Stimulated activated CD4-positive, alpha-beta T cell treated with anti-CD3 and anti-CD28 coated beads, Interleukin-2, amount 100 ng/mL, for 24 hours (primary cell): ENCODE results near the gene ACOT7.

Experiments
- DNase-seq, 2 donors: peaks; one replicate each; pipeline ENCODE4 v3.0.0-alpha.2; 2020

ACOT7 gene

GRCh38 chr1:6279613-6280383 lies 113.8 kb downstream of the ACOT7 start:
- no peak for DNase-seq

- DNase-seq, result no peak
These were observed 114.5 kb downstream of the ACOT7 start for GRCh38 chr1:6279066-6279465.

- DNase-seq, result no peak
These were observed 115.3 kb downstream of the ACOT7 start for GRCh38 chr1:6278263-6278662.

- DNase-seq, result no peak
These were observed 116.6 kb downstream of the ACOT7 start for GRCh38 chr1:6276811-6277555.

- no peak for DNase-seq
These were observed 117.5 kb downstream of the ACOT7 start for GRCh38 chr1:6275826-6276782.

GRCh38 chr1:6274622-6275139 lies 118.9 kb downstream of the ACOT7 start:
- no peak for DNase-seq

- DNase-seq, result no peak
These were observed 119.5 kb downstream of the ACOT7 start for GRCh38 chr1:6274102-6274501.

GRCh38 chr1:6273380-6273891 lies 120.1 kb downstream of the ACOT7 start:
- DNase-seq, result no peak

- no peak for DNase-seq
These were observed 120.7 kb downstream of the ACOT7 start for GRCh38 chr1:6272868-6273267.

- no peak for DNase-seq
These were observed 121.1 kb downstream of the ACOT7 start for GRCh38 chr1:6272452-6272851.

- no peak for DNase-seq
These were observed 122.0 kb downstream of the ACOT7 start for GRCh38 chr1:6271554-6271953.

DNA sequence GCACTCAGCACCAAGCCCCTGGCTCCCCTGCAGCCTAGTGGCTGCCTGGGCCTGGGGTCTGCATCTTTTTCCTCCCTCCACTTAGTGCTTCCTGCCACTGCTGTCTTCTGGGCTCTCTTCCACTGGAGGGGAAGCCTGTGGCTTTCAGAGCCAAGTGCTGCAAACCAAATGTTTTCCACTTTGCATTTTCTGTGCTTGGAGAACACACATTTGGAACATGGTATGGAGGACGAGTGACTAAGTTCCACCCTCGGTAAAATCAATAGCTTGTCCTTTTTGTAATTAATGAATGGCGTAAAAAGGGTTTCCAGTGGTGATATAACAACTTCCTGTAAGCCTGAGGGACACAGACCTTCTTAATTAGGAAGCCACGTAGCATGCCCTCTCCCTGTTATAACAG lies 122.6 kb downstream of the ACOT7 start:
- DNase-seq, result no peak

DNA sequence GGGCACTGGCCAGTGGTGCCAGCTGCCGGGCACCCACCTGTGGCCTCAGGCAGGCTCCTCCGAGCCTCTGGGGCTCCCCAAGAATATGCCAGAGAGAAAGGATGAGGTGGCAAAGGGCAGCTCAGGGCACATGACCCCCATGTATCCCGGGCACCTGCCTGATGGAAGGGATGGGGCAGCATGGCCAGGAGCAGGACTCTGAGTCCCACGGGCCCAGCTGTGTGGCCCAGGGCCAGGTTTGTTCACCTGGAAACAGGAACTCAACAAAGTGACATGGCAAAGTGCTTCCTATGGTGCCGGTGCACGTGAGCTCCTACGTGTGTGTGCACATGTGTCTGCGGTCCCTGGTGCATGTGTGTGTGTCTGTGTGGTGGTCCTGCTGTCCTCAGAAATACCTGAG lies 123.2 kb downstream of the ACOT7 start:
- no peak for DNase-seq

- DNase-seq, result no peak
These were observed 123.7 kb downstream of the ACOT7 start for GRCh38 chr1:6269720-6270400.

GRCh38 chr1:6269296-6269695 lies 124.3 kb downstream of the ACOT7 start:
- no peak for DNase-seq

DNA sequence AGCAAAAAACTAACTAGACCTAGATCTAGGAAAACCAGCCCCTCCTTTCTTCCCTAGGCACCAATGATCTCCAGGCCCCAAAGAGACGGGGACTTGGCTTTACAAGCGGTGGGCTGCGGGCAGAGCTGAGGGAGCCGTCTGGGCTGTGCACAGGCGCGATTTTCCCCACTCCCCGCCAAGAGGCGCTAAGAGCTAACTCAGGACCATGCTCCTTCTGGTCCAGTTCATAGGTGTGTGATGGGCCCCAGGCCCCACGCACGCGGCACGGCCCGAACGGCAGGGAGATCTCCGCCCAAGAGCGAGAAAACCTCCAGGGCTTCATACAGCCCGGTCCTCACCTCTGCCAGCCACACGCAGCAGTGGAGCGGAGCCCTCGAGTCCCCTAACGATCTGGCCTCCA lies 125.2 kb downstream of the ACOT7 start:
- no peak for DNase-seq

DNA sequence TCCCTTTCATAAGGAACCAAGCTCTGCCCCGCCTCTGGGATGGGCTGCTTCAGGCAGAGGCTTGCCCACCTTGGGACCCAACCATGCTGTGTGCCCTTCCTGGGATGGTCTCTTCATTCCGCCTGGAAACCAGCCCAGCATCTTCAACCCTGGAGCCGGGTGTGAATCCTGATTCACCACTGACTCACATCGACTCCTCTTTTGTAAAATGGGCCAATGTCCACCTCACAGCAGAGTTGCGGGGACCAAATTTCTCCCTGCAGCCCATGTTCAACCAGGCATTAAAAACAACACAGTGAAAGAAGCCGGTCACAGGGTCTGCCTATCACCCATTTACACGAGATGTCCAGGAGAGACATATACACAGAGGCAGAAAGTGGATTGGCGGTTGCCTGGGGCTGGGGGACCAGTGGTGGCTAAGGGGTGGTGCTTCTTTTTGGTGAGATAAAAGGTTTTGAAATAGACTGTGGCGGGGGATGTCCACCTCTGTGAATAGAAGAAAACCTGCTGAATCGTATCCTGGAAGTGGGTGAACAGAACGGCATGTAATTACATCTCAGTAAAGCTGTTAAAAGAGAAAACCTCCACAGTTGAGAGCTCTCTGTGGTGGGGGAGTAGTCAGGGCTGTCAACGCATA lies 125.8 kb downstream of the ACOT7 start:
- no peak for DNase-seq

DNA sequence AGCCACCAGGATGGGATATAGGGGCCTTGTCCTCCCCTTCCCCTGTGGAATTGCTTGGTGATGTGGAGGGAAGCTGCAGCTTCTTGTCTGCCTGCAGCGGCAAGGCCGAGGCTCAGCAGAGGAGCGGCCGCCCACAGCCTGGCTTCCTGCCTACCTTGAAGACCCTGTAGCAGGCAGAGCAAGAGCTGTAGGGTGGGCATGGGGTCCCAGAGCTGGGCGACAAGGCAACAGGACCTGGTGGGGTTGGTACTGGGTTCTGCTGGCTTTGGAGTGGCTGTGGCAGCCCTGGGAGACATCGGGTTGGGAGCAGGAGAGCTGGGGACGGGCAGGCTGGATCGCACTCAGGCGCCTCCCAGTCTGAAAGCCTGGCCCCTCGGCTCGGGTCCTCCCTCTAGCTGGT lies 126.9 kb downstream of the ACOT7 start:
- no peak for DNase-seq

DNA sequence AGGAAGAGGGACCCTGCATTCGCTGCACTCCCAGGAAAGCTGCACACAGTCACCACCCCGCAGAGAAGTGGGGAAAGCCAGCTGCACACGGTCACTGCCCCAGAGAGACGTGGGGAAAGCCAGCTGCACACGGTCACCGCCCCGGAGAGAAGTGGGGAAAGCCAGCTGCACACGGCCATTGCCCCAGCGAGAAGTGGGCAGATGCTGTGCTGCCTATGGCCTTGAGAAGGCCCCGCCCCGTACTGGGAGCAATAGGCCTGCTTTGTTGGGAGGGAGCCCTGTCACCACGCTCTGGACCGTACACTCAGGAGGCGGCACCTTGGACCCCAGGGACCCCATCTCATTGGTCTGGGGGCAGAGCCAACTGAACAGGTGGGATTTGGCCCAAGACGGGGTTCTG lies 128.4 kb downstream of the ACOT7 start:
- no peak for DNase-seq

DNA sequence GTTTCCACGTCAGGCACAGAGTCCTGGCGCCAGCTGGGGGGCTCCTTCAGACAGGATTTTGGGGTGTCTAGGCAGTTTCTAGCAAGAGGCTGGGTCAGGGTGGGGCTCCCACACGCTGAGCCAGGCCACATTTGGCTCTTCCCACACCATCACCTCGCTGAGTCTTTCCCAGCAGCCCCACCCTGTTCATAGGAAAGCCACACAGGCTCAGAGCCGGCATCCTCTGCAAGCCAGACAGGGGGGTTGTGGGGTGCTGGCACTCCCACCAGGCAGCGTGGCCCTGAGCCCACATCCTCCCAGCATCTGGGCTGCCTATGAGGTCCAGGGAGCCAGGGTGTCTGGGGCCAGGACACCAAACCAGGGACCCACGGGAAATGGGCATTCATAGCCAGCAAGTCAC lies 129.9 kb downstream of the ACOT7 start:
- no peak for DNase-seq

DNA sequence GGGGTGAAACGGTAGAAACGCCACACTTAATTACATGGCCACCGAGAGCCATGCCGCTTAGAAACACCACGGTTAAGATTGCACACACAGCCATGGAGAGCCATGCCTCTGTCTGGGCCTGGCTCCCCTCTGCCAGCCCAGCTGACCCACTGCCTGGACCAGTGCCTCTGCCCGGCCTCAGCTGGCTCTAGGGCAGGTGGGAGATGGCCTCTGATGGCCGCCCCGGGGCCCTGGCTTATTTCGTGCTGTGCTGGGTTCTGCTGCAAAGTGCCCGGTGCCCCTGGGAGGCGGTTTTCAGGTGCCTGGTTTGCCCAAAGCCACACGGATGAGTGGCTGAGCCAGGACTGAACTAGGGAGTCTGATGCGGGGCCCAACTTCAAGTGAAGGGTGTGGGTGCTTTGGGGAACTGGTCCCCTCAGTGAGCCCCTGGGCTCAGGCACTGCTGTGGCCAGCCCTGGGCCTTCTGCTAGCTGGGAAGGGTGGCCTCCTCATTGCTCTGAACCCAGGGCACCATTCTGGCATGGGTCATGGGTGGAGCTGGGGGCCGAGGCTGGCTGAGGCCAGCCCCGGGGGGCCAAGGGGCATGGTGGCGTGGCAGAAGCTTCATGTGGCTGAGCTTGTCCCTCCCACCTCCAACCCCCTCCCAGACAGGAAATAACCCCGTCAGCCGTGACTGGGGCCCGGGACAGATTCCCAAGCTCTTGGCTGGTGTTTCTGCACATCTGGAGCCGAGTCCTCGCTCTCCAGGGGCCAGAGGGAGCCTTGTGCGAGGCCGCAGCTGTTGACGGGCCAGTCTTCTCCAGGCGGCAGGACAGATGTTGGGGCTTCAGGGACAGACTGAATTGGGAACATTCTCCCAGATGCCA lies 130.8 kb downstream of the ACOT7 start:
- DNase-seq, result no peak
